GM18520 (cell line): Measurements from ENCODE around the gene TMED9.
"Not testable (repeated sequence)": the region's sequence is repeated elsewhere in the genome, so short reads cannot be mapped to it uniquely, and the experiment has no call there.

ENCODE experiments used
- ATAC-seq: cut with Tn5 transposase; IDR thresholded peaks from one replicate; pipeline ENCODE4 v1.9.1; 2021; ENCODE audit not compliant: unreplicated experiment

The TMED9 gene

DNA sequence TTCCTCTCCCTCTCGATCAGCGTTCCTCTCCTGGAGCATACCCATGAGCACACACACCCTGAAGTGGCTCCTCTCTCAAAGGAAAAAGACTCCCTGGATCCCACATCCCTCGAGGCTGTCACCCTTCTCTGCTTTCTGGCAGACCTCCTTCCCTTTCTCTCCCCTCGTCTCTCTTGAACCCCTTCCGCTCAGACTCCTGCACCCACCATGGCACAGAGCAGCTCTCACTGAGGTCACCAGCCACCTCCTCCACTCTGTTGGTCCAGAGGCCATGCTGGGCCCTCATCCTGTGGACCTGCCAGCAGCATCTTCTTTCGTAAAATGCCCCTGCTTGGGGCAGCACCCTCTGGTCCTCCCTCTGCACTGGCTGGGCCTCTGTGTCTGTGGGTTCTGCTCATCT is 13.7 kb downstream of the TMED9 start:
- ATAC-seq: no peak

DNA sequence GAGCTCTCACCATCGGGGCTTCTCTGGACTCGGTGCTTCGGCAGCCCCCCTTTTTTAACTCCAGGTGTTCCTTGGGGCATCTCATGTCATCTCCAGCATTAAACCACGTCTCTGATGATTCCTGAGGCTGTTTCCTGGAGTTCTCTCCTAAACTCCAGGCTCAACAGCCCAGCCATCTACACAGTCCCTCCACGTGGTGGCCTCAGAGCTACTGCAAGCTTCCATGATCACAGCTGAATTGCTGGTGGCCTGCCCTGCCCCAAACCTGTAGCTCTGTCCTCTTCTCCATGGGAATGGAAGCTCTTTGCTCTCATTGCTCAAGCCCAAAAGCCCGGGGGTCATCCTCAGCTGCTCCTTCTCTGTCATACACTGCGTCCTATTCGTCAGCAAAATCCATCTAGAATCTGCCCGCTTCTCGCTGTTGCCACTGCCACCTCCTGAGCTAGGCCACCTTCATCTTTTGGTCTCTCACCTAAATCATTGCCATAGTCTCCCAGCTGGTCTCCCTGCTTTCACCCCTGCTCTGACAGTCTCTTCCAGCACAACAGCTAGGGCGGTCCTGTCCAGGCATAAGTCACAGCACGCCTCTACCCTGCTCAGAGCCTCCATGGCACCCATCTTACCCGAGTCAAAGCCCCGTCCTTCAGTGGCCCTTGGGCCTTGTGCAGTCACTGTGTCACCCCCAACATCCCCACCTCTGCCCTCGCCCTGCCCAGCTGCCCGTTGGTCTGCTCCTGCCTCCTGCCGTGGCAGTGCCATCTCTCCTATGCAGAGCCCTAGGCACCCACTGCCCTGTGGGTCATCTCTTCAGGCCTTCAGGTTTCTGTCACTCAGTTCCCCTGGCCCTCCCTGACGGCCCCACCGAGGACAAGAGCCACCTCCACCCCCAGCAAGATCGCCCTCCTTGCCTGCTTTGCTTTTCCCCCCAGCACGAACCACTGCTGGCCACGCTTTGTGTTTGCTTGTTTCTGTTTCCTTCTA is 14.4 kb downstream of the TMED9 start:
- ATAC-seq: no peak

DNA sequence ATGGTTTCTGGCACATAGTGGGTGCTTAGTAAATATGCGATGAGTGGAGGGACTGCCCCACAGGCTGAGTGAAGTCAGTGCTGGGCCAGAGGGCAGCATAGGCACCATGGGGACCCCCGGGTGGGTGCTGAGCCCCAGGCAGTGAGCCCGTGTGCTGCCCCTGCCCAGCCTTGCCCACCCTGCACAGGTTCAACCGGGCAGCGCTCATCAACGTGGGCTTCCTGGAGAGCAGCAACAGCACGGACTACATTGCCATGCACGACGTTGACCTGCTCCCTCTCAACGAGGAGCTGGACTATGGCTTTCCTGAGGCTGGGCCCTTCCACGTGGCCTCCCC is 15.1 kb downstream of the TMED9 start:
- ATAC-seq: no peak

DNA sequence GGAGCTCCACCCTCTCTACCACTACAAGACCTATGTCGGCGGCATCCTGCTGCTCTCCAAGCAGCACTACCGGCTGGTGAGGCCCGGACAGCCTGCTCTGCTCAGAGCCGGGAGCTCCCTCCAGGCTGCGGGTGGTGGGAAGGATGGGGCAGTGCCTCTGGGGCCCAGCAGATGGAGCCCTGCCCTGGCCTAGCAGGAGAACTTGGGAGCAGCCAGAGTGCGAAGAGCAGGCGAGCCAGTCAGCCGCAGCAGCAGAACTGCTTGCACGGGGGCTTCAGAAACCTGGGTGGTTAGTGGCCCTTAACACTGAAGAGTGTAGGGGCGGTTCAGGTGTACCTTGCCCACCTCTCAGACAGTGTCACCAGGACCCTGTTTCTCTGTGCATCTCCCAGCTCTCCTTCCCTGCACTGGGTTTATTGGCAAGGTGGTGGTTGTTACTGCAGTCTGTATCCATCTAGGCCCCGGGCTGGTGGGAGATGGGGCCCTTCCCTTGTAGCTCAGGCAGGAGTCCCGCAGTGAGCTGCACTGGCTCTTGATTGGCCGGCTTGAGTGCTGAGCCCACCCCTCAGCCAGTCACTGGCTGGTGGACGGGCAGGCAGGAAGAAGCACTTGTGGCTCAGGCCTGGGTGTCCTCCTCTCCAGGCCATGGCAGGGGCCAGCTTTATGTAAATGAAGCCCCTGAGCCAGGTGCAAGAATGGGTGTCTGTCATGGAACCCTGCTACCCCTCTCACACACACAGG is 15.6 kb downstream of the TMED9 start:
- no peak for ATAC-seq

DNA sequence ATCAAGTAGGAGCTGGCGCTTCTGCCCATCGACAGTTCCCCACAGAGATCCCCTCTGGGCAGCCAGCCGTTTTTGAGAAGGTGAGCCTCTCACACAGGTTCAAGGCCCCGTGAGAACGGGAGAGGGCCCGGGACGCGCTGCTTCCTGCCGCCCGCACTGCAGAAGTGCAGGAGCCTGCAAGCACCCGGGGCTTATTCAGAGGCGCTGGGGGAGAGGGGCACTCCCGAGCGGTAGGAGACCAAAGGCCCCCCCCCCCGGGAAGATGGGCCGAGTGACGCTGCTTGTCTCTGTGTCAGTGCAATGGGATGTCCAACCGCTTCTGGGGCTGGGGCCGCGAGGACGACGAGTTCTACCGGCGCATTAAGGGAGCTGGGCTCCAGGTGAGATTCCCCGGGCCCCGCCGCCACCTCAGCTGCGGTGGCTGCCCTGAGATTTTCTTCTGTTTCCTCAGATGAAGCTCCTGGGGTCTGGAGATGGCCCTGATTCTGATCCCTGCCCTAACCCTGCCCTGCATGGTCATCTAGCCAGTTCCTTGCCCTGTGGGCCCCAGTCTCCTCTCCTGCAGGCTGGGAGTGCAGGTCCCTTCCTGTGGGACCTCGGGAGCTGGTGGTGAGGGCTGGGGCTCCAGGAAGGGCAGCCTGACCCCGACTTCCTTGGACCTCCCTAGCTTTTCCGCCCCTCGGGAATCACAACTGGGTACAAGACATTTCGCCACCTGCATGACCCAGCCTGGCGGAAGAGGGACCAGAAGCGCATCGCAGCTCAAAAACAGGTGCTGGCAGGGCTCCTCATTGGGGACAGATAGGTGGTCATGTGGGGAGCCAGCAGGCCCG is 16.5 kb downstream of the TMED9 start:
- no peak for ATAC-seq

DNA sequence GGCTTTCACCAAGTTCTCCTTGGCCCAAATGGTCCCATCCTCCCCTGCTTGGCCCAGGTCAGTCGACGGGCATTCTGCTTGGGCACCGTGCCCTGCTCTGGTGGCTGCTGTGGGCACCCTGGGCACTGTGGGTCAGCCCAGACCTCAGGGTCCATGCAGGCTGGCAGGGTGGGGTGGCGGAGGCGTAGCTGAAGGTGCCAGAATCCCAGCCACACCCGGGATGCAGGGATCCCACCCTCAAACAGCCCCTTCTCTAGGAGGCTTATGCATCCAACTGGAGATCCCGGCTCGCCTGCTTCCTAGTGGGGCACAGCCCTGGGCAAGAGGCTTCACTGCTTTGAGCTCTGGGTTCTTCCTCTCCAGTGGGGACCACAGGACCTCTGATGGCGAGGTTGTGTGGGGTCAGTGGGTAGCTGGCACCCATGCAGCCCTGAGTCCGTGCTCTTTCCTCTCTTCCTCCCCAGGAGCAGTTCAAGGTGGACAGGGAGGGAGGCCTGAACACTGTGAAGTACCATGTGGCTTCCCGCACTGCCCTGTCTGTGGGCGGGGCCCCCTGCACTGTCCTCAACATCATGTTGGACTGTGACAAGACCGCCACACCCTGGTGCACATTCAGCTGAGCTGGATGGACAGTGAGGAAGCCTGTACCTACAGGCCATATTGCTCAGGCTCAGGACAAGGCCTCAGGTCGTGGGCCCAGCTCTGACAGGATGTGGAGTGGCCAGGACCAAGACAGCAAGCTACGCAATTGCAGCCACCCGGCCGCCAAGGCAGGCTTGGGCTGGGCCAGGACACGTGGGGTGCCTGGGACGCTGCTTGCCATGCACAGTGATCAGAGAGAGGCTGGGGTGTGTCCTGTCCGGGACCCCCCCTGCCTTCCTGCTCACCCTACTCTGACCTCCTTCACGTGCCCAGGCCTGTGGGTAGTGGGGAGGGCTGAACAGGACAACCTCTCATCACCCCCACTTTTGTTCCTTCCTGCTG is 17.4 kb downstream of the TMED9 start:
- ATAC-seq: no peak

DNA sequence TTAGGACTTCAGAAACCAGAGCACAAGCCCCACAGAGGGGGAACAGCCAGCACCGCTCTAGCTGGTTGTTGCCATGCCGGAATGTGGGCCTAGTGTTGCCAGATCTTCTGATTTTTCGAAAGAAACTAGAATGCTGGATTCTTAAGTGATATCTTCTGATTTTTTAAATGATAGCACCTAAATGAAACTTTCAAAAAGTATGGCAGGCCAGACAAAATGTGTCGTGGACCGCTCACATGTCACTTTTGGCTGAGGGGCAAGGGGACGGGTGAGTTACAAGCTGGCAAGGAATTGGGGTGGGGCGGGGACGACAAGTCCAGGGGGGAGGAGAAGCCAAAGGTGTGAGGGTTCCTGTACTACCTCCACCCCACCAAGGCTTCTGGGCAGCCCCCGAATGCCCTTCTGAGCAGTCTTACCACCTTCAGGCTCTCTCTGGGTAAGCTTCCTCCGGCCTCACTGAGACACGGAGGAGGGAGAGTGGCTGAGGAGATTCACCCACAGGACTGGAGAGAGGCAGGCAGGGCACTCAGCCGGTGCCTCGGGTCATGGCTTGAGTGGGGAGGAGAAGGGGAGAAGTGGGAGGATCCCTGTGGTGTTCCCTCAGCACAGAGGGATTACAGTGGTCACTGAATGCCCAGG is 18.2 kb downstream of the TMED9 start:
- ATAC-seq: no peak

DNA sequence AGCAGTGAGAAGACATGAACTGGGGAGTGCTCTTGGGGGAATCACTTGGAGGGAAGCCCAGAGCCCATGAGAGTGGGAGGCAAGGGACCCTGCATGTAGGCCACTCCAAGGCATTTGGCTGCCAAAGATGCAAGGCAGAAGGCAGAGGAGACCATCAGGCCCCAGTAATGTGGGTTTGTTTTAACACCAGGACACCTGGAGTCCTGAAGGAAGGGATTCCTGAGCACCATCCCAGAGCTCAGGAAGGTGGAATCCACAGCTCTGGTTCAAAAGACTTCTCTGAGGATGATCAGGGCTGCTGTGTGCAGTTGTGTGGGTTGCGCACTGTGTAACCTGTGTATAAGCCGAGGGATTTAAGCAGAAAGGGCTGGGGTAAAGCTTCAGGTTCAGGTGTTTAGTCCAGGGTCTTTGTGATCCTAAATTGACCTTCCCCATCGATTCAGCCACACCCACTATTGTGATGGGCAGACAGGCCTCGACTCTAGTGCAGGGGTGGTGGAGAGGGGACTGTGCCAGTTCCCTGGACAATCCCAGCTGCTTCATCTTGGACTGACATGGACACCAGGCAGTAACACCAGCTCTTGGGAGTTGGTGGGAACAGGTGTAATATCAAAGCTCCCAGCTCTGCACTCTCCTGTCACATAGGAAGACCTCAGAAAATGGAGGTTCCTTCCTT is 18.9 kb downstream of the TMED9 start:
- no peak for ATAC-seq

DNA sequence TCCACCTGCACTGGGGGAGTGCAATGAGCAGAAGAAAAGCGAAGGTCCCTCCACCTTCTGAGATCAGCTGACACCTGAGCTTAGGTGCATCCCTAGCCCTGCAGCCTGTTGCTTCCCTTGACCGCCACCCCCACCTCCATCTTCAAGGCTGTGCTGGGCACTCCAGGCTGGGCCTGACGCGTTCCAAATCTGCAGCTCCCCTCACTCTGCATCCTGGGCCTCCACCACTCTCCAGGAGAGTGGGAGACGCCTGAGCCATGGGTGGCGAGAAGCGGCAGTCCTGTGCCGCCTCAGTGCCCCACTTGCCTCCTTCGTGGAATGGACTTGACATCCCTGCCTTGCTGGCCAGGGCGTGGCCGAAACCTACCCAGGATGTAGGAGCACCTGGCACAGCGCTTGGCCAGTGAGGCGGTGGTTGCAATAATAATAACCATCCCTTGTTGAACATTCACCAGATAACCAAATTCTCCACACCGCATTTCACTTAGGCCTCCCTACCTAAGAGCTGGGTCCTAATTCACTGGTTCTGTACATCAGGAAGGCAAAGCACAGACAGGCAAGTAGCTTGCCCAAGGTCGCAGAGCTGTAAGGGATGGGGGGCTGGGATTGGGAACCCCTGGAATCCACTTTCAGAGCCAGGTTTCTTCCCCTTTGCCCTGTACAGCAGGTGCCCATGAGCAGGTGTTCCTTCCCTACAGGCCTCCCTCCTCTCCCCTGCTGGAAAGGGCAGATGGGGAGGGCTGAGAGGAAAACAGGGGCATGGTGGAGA is 19.6 kb downstream of the TMED9 start:
- no peak for ATAC-seq

DNA sequence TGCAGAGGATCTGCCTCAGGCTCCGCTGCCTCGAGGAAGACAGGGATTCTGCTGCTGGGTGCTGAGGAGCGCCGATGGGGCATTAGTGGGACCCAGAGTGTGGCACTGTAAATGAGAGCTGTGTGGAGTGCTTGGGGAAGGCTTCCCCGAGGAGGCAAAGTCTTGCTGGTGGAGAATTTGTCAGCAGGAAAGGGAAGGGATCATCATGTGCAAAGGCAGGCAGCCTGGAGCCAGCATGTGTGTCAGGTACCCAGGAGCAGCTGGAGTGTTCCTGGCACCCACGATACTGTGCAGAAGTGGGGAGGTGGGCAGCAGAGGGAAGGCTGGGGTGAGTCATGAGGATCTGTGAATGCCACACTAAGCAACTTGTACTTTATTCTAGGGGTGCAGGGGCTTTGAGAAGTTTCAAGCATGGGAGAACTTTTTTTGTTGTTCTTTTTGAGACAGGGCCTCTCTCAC is 20.2 kb downstream of the TMED9 start:
- ATAC-seq: no peak

DNA sequence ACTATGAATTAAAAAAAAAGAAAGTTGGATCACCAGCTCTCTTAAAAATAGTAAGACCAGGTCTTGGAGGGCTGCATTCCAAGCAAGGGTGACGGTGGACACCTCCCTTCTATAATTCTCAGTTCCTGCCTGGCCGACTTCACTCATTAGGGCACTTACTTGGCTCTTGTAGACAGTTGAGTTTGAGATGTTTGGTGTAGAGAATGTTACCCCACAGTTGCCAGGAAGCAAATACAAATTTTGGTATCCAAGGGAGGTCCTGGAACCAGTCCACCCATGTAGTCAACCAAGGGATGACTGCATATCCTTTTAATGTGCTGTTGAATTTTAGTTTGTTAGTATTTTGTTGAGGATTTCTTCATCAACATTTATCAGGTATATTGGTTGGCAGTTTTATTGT is 28.6 kb downstream of the TMED9 start:
- ATAC-seq: no peak

DNA sequence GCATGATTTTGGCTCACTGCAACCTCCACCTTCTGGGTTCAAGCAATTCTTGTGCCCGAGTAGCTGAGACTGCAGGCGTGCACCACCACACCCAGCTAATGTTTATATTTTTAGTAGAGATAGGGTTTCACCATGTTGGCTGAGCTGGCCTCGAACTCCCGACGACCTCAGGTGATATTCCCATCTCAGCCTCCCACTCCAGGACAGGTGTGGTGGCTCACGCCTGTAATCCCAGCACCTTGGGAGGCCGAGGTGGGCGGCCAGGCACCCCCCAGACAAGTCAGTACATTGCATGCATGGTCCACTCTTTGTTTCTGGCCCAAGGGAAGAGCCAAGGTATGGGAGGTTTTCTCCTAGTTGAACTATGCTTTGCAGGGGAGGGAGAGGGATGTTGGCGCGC is 32.2 kb downstream of the TMED9 start:
- ATAC-seq: not testable (repeated sequence)

DNA sequence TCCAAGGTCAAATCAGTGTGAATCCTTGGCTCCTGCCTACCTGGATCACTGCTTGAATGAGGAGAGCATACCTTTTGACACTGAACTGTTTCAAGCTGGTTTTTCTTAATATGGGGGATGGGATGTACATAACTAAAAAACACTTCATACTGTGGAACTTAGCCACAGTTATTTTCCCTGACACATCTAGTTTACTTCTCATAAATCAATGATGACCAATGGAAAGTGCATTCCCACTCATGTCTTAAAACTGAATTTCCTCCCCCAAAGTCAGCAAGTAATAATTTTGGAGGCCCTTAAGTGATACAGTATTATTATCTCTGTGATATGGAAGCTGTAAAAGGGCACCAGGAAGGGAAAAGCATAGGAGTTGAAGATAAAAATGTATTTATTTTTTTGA is 38.2 kb downstream of the TMED9 start:
- not testable (repeated sequence) for ATAC-seq

DNA sequence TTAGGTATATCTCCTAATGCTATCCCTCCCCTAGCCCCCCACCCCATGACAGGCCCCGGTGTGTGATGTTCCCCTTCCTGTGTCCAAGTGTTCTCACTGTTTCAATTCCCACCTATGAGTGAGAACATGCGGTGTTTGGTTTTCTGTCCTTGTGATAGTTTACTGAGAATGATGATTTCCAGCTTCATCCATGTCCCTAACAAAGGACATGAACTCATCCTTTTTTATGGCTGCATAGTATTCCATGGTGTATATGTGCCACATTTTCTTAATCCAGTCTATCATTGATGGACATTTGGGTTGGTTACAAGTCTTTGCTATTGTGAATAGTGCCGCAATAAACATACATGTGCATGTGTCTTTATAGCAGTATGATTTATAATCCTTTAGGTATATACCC is 42.9 kb downstream of the TMED9 start:
- not testable (repeated sequence) for ATAC-seq

DNA sequence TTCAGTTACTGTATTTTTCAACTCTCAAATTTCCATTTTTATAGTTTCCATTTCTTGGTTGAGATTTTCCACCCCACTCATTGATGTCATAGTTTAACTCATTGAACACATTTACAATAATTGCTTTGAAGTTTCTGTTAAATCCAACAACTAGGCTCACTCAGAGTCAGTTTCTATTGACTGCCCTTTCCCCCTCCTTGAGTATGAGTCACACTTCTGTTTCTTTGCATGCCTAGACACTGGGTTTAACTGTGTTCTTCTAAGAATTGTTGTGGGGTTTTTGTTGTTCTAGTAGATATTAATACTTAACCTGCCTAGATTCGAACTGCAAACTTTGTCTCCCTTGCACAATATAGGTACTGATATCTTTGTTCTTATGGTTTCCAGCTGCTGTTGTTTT is 53.5 kb downstream of the TMED9 start:
- ATAC-seq: not testable (repeated sequence)
